H1 (cell line): ENCODE results near the gene VPS13D.

ENCODE experiments used
- CEBPB ChIP-seq: IDR thresholded peaks from 2 replicates; pipeline ENCODE4 v1.6.1; 2012; ENCODE audit warnings: low read depth, low read length
- CHD1 ChIP-seq: IDR thresholded peaks from 2 replicates; pipeline ENCODE4 v1.6.1; 2012; ENCODE audit warnings: low read depth, low read length, improper control_type of control experiment
- CTCF ChIP-seq, 3 experiments: IDR thresholded peaks; 1 replicate in 2 of 3; 2 replicates in 1 of 3; pipeline versions ENCODE4 v1.5.1 to v1.6.1; 2011; ENCODE audit warnings: low read length in 3 of 3, mild to moderate bottlenecking in 3 of 3, inconsistent platforms in 2 of 3, low read depth in 1 of 3, moderate library complexity in 1 of 3; ENCODE audit not compliant: insufficient read depth in 1 of 3; ENCODE audit errors: control extremely low read depth in 1 of 3
- EGR1 ChIP-seq: IDR thresholded peaks from 2 replicates; pipeline ENCODE4 v1.6.1; 2011; ENCODE audit warnings: low read depth, low read length, borderline replicate concordance
- EP300 ChIP-seq, 2 experiments: IDR thresholded peaks; 1 replicate in 1 of 2; 2 replicates in 1 of 2; pipeline ENCODE4 v1.6.1; 2011 to 2012; ENCODE audit warnings: low read depth in 2 of 2, low read length in 2 of 2, mild to moderate bottlenecking in 2 of 2, borderline replicate concordance in 1 of 2, inconsistent platforms in 1 of 2, moderate library complexity in 1 of 2
- GABPA ChIP-seq: IDR thresholded peaks from 2 replicates; pipeline ENCODE4 v1.6.1; 2011; ENCODE audit warnings: mild to moderate bottlenecking, low read length, moderate library complexity, borderline replicate concordance; ENCODE audit not compliant: insufficient read depth
- KDM1A ChIP-seq: fragments of 200-600, 300-600 bp; sonication (generic); IDR thresholded peaks from 2 replicates; pipeline ENCODE4 v1.7.1; 2016; ENCODE audit warnings: mild to moderate bottlenecking, low read length, borderline replicate concordance
- POLR2A ChIP-seq, 2 experiments: IDR thresholded peaks; 1 replicate in 1 of 2; 2 replicates in 1 of 2; pipeline ENCODE4 v1.6.1; 2011; ENCODE audit warnings: low read depth in 2 of 2, low read length in 2 of 2, mild to moderate bottlenecking in 2 of 2; ENCODE audit errors: control extremely low read depth in 1 of 2
- POLR2AphosphoS5 ChIP-seq: IDR thresholded peaks from 2 replicates; pipeline ENCODE4 v1.6.1; 2011; ENCODE audit warnings: low read depth, low read length
- SP1 ChIP-seq: IDR thresholded peaks from 2 replicates; pipeline ENCODE4 v1.6.1; 2011; ENCODE audit warnings: low read depth, low read length
- TAF1 ChIP-seq: IDR thresholded peaks from 2 replicates; pipeline ENCODE4 v1.6.1; 2011; ENCODE audit warnings: mild to moderate bottlenecking, low read depth, low read length

- no peak for TF ChIP-seq CTCF (IDR thresholded peaks at IDR 0.05; ENCODE audit: control extremely low read depth in 1 of 3, insufficient read depth in 1 of 3, low read depth in 1 of 3, low read length in 3 of 3)
- TF ChIP-seq EGR1 = no peak
- no peak for TF ChIP-seq GABPA
- no peak for TF ChIP-seq CEBPB
- TF ChIP-seq POLR2AphosphoS5 = no peak
- no peak for TF ChIP-seq CHD1
- no peak for TF ChIP-seq TAF1
- TF ChIP-seq EP300 (IDR thresholded peaks at IDR 0.05; ENCODE audit: borderline replicate concordance in 1 of 2, low read depth in 2 of 2, low read length in 2 of 2) = no peak
- TF ChIP-seq POLR2A (IDR thresholded peaks at IDR 0.05; ENCODE audit: control extremely low read depth in 1 of 2, low read depth in 2 of 2, low read length in 2 of 2) = no peak
- no peak for TF ChIP-seq SP1
- no peak for TF ChIP-seq KDM1A
Measured at GRCh38 chr1:12446593-12446992, 216.8 kb downstream of the VPS13D start.
